ENCODE results near the gene AASDHPPT. TPM values are rescaled to one million over a fixed set of nuclear protein-coding genes. Genes with fewer than 3 reads are reported as not detected.

AASDHPPT gene, protein sequence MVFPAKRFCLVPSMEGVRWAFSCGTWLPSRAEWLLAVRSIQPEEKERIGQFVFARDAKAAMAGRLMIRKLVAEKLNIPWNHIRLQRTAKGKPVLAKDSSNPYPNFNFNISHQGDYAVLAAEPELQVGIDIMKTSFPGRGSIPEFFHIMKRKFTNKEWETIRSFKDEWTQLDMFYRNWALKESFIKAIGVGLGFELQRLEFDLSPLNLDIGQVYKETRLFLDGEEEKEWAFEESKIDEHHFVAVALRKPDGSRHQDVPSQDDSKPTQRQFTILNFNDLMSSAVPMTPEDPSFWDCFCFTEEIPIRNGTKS
- 21.7 to 35.1 TPM (median 31.0 TPM) in 5 replicates for total RNA-seq (2022; extraction: Qiagen RNA extraction; ENCODE audit: low read depth)

DNA sequence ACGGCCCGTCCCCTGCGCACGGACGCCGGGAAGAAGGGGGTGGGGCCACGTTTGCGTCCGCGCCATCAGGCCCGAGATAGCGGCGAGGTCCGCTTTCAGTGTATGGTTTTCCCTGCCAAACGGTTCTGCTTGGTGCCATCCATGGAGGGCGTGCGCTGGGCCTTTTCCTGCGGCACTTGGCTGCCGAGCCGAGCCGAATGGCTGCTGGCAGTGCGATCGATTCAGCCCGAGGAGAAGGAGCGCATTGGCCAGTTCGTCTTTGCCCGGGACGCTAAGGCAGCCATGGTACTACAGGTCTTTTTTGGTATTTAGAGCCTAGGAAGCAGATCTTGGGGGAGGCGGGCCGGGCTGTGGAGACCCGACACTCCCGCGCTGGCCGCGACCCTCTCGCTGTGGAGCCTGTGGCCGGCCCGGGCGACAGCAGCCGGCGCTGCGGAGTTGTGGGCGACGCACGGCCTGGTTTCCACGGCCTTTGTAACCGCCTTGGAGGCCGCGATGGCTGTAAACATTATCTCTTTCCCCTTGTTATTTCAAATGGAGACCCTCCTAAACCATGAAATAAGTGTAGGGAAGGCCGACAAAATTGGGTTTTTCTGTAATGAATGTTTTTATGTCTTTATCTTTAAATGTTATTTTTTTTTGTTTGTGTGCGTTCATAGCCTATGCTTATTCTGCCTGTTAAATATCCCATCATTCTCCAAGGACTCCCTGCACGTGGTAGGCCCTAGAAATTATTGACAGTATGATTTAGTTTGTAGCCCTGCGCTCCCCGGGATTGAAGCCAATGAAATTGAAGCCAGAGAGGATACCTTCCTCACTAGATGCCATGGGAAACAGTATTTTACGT is at the start of gene AASDHPPT:
AASDHPPT (plus strand) TSS at position 54 of the 847 bp plus-strand sequence; CDS start at position 103, 49 bp downstream.

DNA sequence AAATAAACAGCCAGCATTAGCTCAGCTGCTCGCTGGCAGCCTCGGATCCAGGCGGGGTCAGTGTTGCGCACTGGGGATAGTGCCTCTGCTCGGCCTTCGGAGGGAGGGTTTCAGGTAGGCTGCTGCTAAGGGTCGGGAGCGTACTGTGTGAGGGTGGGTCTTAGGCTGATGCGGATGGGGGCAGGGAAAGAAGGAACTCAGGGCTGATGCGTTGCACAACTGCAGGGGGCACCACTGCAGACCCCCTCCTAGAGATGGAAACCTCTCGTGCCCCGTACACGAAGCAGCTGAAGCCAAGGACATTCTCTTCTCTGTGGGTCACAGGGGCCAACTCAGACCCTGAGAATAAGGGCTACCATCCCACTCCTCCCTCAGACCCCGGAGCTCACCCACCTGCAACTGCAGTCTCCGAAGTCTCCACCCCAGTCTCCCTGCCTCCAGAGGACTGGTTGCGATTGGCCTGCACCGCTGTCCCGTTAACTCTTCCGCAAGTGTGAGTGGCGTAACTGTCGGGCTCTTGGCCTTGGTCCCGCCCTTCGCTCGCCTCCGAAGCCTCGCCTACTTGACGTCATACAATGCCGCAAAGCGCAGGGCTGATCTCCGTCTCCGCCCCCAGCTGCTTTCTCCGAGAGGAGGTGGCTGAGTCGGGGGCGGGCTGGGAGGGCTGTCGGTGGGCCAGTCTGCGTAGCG is 398 bp upstream of the AASDHPPT start, which contains the start of gene KBTBD3:
KBTBD3 (minus strand) TSS at position 429 of the 690 bp plus-strand sequence. CDS start 18,250 bp downstream, outside the sequence.

Other genes starting within 250 kb of the AASDHPPT start
- gene MSANTD4, start 55.4 kb upstream of the AASDHPPT start, total RNA-seq (2022; extraction: Qiagen RNA extraction; ENCODE audit: low read depth): 6.4 to 10.4 TPM (median 9.2 TPM) in 5 replicates
- 0.91 to 2.2 TPM (median 1.7 TPM) in 5 replicates for gene KBTBD3, start 315 bp upstream of the AASDHPPT start, total RNA-seq (2022; extraction: Qiagen RNA extraction; ENCODE audit: low read depth)

Data from A549 treated with RU486 at 1 μM for 4 hours (cell line).